ENCODE data around the gene AAMP.

The AAMP gene

DNA sequence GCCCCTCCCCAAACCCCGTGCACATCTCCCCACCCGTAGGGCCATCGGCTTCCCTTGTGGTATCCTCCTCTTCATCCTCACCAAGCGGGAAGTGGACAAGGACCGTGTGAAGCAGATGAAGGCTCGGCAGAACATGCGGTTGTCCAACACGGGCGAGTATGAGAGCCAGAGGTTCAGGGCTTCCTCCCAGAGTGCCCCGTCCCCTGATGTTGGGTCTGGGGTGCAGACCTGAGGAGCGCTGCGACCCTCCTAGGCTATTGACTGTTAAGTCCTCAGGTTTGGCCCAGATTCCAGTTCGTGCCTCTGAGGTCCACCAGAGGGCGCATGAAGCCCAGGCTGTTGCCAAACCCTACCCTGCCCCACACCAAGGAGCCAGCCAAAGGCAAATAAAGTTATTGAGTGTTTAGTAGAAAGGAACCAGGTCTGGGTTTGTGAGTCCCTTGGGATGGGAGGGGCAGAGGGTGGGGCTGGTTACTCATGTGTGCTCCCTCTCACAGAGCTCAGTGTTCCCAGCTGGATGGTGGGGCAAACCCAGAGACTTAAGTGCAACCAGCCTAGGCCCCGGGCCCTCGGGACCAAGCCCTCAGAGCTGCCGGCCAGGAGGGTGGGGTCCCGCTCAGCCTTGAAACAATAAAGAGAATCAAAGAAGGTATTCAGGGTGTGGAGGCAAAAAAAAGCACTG, 2.7 kb upstream of the AAMP start:
- Mint-ChIP-seq H3K9me3 (no peaks in the 10 kb centered on the region), H3K4me1 (peaks cover 68% of the 10 kb centered on the region), H3K4me3 (peak overlapping the region; percentile 32), H3K27ac (peak overlapping the region; percentile 78), H3K36me3 (peaks cover 44% of the 10 kb centered on the region), H3K27me3 (no peaks in the 10 kb centered on the region)
- ATAC-seq = peak; percentile 72

DNA sequence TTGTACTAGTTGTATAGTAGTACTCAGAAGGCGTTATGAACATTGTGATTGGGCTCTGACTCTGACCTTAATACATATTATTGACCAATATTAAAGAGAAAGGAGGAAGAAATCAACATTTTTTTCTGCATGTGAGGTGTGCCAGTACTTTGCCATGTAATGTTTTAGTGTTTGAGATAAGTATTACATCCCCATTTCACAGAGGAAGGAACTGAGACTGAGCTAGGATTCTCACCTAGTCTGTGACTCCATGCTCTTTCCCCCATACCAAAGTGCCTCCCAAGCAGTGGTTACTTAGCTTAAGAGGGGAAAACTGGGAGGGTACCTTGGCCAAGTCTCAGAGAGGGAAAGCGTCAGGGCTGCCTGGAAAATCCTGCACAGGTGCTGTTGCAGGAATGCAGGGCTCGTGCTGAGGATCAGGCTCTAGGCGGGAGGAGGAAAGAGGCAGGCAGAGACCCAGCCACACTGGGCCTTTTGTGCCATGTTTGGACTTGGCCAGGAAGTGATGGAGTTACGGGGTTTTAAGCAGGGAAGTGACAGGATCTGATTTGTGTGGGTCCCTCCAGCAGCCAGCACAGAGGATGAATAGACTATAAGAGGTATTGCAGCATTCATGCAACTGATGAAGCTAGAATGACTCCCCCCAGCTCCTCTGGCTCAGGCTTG, 2.1 kb upstream of the AAMP start:
- no peaks in the 10 kb centered on the region for H3K27me3 Mint-ChIP-seq
- ATAC-seq = no peak
- H3K36me3 Mint-ChIP-seq = peaks cover 44% of the 10 kb centered on the region
- peak overlapping the region; percentile 90 for H3K4me3 Mint-ChIP-seq
- H3K9me3 Mint-ChIP-seq = no peaks in the 10 kb centered on the region
- H3K4me1 Mint-ChIP-seq = peaks cover 69% of the 10 kb centered on the region
- H3K27ac Mint-ChIP-seq = peak overlapping the region; percentile 78

DNA sequence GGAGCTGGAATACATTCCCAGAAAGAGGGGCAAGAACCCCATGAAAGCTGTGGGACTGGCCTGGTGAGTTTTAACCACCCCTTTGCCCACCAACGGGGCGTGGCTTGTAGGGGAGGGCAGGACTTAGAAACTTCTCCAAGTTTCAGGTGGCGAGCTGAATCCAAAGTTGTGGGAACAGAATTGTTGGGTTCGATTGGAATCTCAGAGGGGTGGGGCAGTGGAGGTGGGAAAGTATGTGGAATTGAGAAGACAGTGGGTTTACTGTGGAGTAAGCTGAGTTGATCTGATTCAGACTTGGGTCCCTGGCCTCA, 1.5 kb upstream of the AAMP start:
- H3K27me3 Mint-ChIP-seq = no peaks in the 10 kb centered on the region
- ATAC-seq = no peak
- H3K4me3 Mint-ChIP-seq = peak overlapping the region; percentile 90
- peaks cover 69% of the 10 kb centered on the region for H3K4me1 Mint-ChIP-seq
- H3K9me3 Mint-ChIP-seq = no peaks in the 10 kb centered on the region
- peak overlapping the region; percentile 78 for H3K27ac Mint-ChIP-seq
- peaks cover 44% of the 10 kb centered on the region for H3K36me3 Mint-ChIP-seq

DNA sequence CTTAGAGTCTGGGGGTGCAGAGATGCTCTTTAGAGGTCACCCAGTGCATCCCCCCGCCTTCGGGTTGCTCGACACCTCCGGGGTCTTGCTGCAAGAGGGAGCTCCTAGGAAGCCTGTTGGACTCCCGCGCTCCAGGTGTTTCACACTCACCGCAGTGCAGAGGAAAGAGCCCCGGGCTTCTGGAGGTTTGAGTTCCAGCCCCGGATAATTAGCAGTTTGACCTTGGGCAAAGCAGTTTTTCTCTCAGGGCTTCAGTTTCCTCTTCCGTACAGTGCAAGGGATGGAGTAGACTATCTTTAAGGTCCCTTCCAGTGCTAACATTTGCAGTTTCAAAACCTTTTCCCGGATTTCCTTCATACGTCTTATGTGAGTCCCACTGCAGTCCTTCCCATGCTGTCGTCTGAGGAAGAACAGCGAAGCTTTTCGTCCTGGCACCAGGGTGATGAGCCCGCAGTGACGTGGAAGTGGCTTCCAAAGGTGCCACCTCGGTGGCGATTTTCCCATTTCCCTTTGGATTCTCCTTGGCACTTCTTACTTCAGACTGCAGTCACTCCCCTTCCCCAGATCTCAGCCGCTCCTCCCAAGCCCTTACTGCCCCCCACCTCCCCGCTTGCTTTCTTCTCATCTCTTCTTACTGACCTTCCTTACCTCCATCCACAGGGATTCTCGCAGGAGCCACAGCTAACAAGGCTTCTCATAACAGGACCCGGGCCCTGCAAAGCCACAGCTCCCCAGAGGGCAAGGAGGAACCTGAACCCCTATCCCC, 967 bp upstream of the AAMP start:
- no peaks in the 10 kb centered on the region for H3K27me3 Mint-ChIP-seq
- no peaks in the 10 kb centered on the region for H3K9me3 Mint-ChIP-seq
- H3K36me3 Mint-ChIP-seq = peaks cover 43% of the 10 kb centered on the region
- H3K4me1 Mint-ChIP-seq = peaks cover 70% of the 10 kb centered on the region
- peak overlapping the region; percentile 78 for H3K27ac Mint-ChIP-seq
- peak overlapping the region; percentile 90 for H3K4me3 Mint-ChIP-seq
- no peak for ATAC-seq

DNA sequence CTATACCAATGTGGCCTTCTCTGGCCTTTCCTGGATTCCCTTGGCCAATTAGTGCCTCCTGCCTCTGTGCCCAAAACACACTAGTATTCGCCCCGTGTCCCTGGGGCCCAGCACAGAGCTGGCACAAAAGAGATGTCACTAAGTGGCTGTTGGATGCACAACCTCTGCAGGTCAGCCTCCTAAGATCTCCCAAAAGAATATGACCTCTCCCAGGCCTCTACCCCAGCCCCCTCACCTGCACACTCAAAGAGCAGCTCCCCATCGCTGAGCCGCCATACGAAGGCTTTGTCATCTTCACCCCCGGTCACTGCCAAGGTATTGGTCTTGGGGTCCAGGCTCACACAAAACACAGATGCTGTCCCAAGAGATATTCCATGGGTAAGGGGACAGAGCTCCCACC, 2.7 kb downstream of the AAMP start:
- Mint-ChIP-seq H3K4me3 (no peak overlapping the region), H3K36me3 (peaks cover 51% of the 10 kb centered on the region), H3K4me1 (peaks cover 79% of the 10 kb centered on the region), H3K27ac (no peak overlapping the region), H3K9me3 (no peaks in the 10 kb centered on the region), H3K27me3 (no peaks in the 10 kb centered on the region)
- no peak for ATAC-seq

DNA sequence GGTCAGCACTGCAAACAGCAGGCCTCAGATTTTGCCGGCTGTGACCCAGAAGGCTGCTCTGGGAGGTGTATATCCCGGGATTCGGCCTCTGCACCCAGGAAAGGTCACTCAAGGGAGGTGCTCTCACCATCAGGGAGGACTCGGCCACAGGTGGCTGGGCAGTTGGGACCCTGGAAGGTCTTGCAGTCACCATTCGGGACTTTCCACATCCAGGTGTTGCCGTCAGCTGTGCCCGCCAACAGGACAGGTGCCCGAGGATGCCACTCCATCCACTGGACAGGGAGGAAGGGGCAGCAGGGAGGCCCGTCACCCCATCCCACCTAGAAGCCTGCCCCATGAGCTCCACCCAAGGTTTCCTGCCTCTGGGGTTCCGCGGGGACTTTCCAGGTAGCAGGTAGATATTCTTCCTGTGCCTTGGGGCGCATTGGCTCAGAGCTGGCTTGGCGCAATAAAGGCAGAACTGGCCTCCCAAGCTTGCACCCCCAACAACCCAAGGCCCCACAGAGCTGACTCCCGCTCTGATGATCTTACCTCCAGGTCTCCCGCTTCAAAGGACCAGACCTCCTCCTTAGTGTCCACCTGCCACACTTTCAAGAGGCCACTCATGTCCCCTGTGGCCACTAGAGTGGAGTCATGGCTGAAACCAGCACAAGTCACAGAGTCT, 3.5 kb downstream of the AAMP start:
- H3K9me3 Mint-ChIP-seq = no peaks in the 10 kb centered on the region
- H3K4me1 Mint-ChIP-seq = peaks cover 79% of the 10 kb centered on the region
- no peak overlapping the region for H3K27ac Mint-ChIP-seq
- H3K36me3 Mint-ChIP-seq = peaks cover 51% of the 10 kb centered on the region
- ATAC-seq = no peak
- no peaks in the 10 kb centered on the region for H3K27me3 Mint-ChIP-seq
- H3K4me3 Mint-ChIP-seq = no peak overlapping the region

DNA sequence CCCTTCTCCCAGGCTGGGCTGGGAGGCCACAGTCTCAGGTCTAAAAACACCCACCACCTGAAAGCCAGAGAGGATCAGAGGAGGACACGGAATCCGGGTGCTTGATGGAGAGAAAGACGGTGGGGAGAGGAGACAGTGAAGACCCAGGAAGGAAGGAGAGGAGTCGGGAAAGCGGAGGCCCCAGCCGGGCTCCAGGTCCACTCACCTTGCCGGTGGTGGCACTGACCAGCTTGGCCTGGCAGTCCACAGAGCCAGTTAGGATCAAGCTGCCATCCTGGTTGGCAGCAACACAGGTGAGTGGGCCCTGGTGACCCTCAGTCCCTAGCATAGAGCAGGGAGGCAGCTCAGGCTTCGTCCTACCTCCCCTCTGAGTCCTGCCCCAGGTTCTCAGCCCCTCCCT, 4.3 kb downstream of the AAMP start:
- no peaks in the 10 kb centered on the region for H3K9me3 Mint-ChIP-seq
- no peak for ATAC-seq
- H3K27me3 Mint-ChIP-seq = no peaks in the 10 kb centered on the region
- H3K27ac Mint-ChIP-seq = peak overlapping the region; percentile 22
- H3K4me3 Mint-ChIP-seq = no peak overlapping the region
- peaks cover 80% of the 10 kb centered on the region for H3K4me1 Mint-ChIP-seq
- H3K36me3 Mint-ChIP-seq = peaks cover 51% of the 10 kb centered on the region

DNA sequence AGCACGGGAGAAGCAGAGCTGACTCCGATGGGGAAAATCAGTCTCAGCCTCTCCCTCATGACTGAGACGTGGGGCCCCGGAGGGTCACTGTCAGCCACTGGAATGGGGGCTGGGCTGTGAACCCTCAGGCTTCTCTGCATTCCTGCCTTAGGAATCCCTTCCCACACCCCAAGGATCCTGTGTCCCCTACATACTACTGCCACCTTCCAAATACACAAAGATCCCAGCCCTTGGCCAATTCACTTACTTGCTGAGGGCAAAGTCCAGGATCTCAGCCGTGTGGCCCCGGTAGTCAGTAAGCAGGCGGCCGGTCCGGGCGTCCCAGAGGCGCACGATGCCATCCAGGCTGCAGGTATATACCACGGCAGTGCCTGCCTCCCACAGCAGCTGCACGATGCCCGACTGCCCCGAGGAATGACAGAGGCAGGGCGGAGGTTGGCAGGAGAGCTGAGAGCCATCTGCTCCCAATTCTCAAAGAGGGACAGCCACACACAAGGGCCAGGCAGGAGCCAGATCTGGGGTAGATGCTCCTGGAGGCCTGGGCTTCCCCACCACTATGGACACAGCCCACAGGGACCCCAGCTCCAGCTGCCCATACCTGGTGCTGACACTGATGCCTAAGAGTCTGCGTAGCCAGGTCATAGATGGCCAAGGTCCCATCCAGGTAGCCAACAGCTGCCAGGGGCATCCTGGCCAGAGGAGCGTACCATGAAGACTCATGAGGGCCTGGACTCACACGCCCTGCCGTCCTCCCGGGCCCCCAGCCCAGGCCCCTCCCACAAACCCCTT, 5.0 kb downstream of the AAMP start:
- peak overlapping the region; percentile 22 for H3K27ac Mint-ChIP-seq
- ATAC-seq = no peak
- H3K9me3 Mint-ChIP-seq = no peaks in the 10 kb centered on the region
- peaks cover 51% of the 10 kb centered on the region for H3K36me3 Mint-ChIP-seq
- no peaks in the 10 kb centered on the region for H3K27me3 Mint-ChIP-seq
- peaks cover 86% of the 10 kb centered on the region for H3K4me1 Mint-ChIP-seq
- no peak overlapping the region for H3K4me3 Mint-ChIP-seq

DNA sequence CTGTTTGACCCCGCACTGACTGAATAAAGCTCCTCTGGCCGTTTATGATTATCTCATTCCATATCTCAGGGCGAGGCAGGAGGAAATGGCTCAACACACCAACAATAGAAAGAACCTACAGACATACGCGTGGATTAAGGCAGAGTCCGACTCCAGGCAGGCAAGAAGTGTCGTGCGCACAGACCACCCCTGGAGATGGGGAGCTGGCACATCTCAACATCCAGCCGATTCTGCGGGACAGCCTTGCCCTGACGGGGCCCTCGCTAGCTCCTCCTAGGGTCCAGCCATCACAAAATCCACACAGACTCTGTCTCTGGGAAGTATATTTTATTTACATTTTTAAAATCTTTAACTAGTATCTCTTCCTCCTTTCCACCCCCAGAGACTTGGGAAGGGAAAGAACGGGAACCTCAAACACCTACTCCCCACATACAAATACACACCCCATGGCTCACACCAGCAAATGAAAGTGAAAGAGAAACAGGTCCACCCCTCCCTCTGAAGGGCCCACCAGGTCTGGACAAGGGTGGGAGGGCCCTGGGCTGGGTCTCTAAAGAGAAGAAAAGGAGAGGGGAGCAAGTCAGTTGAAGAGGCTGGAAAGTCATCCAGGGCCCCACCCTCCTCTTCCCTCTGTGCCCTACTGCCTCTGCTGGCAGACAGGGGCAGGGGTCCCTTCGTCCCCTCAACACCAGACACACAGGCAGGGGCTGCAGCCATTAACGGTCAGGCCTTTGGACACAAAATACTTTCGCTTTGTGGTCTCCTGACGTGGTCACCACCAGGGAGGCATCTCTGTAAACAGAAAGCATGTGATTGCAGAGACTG, 5.9 kb downstream of the AAMP start:
- Mint-ChIP-seq H3K27ac (peak overlapping the region; percentile 57), H3K4me1 (peaks cover 89% of the 10 kb centered on the region), H3K4me3 (no peak overlapping the region), H3K27me3 (no peaks in the 10 kb centered on the region), H3K36me3 (peaks cover 51% of the 10 kb centered on the region), H3K9me3 (no peaks in the 10 kb centered on the region)
- no peak for ATAC-seq

DNA sequence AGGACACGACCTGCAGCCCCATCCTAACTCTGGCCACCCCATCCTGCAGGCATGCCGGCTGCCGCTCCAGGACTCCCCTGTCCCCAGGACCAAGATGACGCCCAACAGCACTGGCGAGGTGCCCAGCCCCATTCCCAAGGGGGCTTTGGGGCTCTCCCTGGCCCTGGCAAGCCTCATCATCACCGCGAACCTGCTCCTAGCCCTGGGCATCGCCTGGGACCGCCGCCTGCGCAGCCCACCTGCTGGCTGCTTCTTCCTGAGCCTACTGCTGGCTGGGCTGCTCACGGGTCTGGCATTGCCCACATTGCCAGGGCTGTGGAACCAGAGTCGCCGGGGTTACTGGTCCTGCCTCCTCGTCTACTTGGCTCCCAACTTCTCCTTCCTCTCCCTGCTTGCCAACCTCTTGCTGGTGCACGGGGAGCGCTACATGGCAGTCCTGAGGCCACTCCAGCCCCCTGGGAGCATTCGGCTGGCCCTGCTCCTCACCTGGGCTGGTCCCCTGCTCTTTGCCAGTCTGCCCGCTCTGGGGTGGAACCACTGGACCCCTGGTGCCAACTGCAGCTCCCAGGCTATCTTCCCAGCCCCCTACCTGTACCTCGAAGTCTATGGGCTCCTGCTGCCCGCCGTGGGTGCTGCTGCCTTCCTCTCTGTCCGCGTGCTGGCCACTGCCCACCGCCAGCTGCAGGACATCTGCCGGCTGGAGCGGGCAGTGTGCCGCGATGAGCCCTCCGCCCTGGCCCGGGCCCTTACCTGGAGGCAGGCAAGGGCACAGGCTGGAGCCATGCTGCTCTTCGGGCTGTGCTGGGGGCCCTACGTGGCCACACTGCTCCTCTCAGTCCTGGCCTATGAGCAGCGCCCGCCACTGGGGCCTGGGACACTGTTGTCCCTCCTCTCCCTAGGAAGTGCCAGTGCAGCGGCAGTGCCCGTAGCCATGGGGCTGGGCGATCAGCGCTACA, 7.0 kb downstream of the AAMP start:
- no peak for ATAC-seq
- Mint-ChIP-seq H3K27ac (peak overlapping the region; percentile 57), H3K4me1 (peaks cover 94% of the 10 kb centered on the region)

DNA sequence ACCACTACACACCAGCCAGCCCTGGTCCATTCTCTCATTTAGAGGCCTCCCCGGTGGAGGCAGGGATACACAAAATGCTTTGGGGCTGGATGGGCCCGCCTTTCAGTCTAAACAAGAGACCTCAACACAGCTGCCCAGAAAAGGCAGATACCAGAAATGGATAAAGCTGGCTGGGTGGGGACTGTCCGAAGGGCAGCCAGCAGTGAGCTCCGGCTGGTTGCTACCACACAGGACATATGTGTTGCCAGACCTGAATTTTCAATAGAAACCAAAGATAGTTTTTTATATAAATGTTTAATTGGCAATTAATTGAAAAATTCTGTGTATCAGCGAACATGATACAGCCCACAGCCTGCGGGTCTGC, 7.7 kb downstream of the AAMP start:
- Mint-ChIP-seq H3K9me3 (no peaks in the 10 kb centered on the region), H3K27ac (peak overlapping the region; percentile 73), H3K4me1 (peaks cover 94% of the 10 kb centered on the region), H3K27me3 (no peaks in the 10 kb centered on the region), H3K4me3 (no peak overlapping the region), H3K36me3 (peaks cover 44% of the 10 kb centered on the region)
- no peak for ATAC-seq

More for the DNA sequence above, 7.0 kb downstream of the AAMP start:
- Mint-ChIP-seq H3K36me3 (peaks cover 51% of the 10 kb centered on the region), H3K9me3 (no peaks in the 10 kb centered on the region), H3K27me3 (no peaks in the 10 kb centered on the region), H3K4me3 (no peak overlapping the region)

DNA sequence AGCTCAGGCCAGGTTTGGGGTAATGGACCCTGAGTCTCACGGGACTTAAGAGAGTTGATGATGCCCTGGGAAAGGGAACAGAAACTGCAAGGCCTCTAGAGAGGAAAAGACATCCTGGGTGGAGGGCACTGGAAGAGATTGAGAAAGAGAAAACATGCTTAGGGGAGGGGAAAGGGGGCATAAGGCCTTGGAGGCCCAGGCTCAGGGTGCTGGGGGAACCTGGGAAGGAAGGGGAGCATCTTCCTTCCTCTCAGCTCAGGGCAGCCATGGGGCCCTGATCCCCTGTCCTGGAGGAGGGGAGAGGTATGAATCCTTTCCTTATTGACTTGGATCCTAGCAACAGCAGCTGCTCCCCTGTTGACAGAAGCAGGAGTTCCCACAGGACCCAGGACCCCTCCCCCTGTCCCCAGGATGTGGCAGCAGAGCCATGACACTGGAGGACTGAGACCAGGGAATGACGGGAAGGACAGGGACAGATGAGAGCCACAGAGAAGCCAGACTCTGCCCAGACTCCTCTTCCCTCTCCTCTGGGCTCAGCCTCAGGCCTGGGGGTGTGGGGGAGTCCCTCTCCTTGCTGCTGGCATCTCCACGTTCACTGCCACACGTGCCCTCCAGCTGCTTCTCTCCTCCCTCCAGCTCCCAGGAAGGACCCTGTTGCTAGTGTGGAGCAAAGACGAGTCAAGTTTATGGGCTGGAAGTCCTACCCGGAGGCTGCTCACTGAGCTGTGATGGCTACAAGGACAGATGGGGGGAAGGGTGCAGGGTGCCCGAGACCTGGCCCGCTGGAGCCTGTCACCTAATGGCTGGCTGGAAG, 8.3 kb downstream of the AAMP start:
- ATAC-seq = no peak
- no peaks in the 10 kb centered on the region for H3K9me3 Mint-ChIP-seq
- H3K27ac Mint-ChIP-seq = peak overlapping the region; percentile 73
- H3K4me1 Mint-ChIP-seq = peaks cover 94% of the 10 kb centered on the region
- H3K36me3 Mint-ChIP-seq = peaks cover 38% of the 10 kb centered on the region
- H3K27me3 Mint-ChIP-seq = no peaks in the 10 kb centered on the region
- H3K4me3 Mint-ChIP-seq = peak overlapping the region; percentile 6

Measured in stimulated activated memory B cell treated with anti-CD40 and anti-IgM and Interleukin-4, amounts not matched to agents 10 μg/mL and 1 μg/mL and 100 μg/mL, for 72 hours (primary cell).